IMR-90 (cell line): ENCODE data around the gene LTB4R. TPM values are rescaled to one million over a fixed set of nuclear protein-coding genes. Genes with fewer than 3 reads are reported as not detected.

Experiments used
- ATAC-seq: fragments of 200-7000 bp; cut with Tn5 transposase; 2 replicates; pipeline ENCODE4 v1.9.1; 2020; ENCODE audit warnings: low read depth, mild to moderate bottlenecking, moderate library complexity
- BruUV-seq: library from RNA; stranded (reverse); fragments of 400-500 nt; replicated peaks from 2 replicates; lab custom pipeline; 2021; lab: Mats Ljungman, UMichigan
- CTCF ChIA-PET: fragments of 300-600 bp; formaldehyde crosslinking; extraction: SDS; loops from one replicate; lab custom pipeline; 2021; ENCODE audit warnings: antibody characterized with exemption; lab: Yijun Ruan, JAX
- POLR2A ChIA-PET: fragments of 300-600 bp; sonication (Branson Sonifier 250); formaldehyde crosslinking; loops from one replicate; lab custom pipeline; 2022; ENCODE audit warnings: antibody characterized with exemption; ENCODE audit not compliant: unreplicated experiment; lab: Charles Lee
- DNase-seq: peaks from one replicate; pipeline ENCODE4 v3.0.0; 2013
- H2AFZ ChIP-seq: replicated peaks from 2 replicates; pipeline ENCODE3; 2013; ENCODE audit warnings: low read length, mild to moderate bottlenecking; ENCODE audit not compliant: poor library complexity
- H2AK5ac ChIP-seq: 2 replicates; pipeline ENCODE4 v1.6.1; 2013; ENCODE audit warnings: low read depth, low read length, inconsistent platforms
- H2AK9ac ChIP-seq: replicated peaks from 2 replicates; pipeline ENCODE3; 2013; ENCODE audit warnings: mild to moderate bottlenecking, low read depth, low read length, moderate library complexity; ENCODE audit not compliant: poor library complexity
- H2BK120ac ChIP-seq: 2 replicates; pipeline ENCODE4 v1.6.1; 2013; ENCODE audit warnings: low read depth, low read length, inconsistent platforms
- H2BK15ac ChIP-seq: 3 replicates; pipeline ENCODE4 v1.6.1; 2013; ENCODE audit warnings: low read depth, low read length, inconsistent platforms
- H2BK20ac ChIP-seq: 2 replicates; pipeline ENCODE4 v1.6.1; 2013; ENCODE audit warnings: low read depth, mild to moderate bottlenecking, inconsistent platforms, low read length, moderate library complexity
- H2BK5ac ChIP-seq: 2 replicates; pipeline ENCODE4 v1.6.1; 2013; ENCODE audit warnings: mild to moderate bottlenecking, low read depth, low read length, inconsistent platforms; ENCODE audit not compliant: poor library complexity, severe bottlenecking
- H3K14ac ChIP-seq: replicated peaks from 2 replicates; pipeline ENCODE4 v1.6.1; 2013; ENCODE audit warnings: low read depth, low read length, inconsistent platforms
- H3K18ac ChIP-seq: 2 replicates; pipeline ENCODE4 v1.6.1; 2013; ENCODE audit warnings: low read depth, low read length, control low read depth
- H3K23ac ChIP-seq: 2 replicates; pipeline ENCODE4 v1.6.1; 2013; ENCODE audit warnings: low read depth, low read length, inconsistent platforms
- H3K27ac ChIP-seq: 2 replicates; pipeline ENCODE4 v1.5.1; 2013; ENCODE audit warnings: mild to moderate bottlenecking, control low read depth, low read length; ENCODE audit not compliant: insufficient read depth
- H3K27me3 ChIP-seq: 2 replicates; pipeline ENCODE4 v1.6.1; 2013; ENCODE audit warnings: low read length; ENCODE audit not compliant: control insufficient read depth, insufficient read depth
- H3K36me3 ChIP-seq: 2 replicates; pipeline ENCODE4 v1.6.1; 2013; ENCODE audit warnings: low read length, mixed read lengths; ENCODE audit not compliant: control insufficient read depth, insufficient read depth
- H3K4ac ChIP-seq: 2 replicates; pipeline ENCODE4 v1.6.1; 2013; ENCODE audit warnings: low read depth, low read length, inconsistent platforms
- H3K4me1 ChIP-seq: 2 replicates; pipeline ENCODE4 v1.6.1; 2013; ENCODE audit warnings: low read length, mixed read lengths; ENCODE audit not compliant: control insufficient read depth, insufficient read depth
- H3K4me2 ChIP-seq: 2 replicates; pipeline ENCODE4 v1.6.1; 2013; ENCODE audit warnings: low read depth, mild to moderate bottlenecking, control low read depth, low read length, moderate library complexity
- H3K4me3 ChIP-seq: 2 replicates; pipeline ENCODE4 v1.5.1; 2013; ENCODE audit warnings: low read depth, mild to moderate bottlenecking, control low read depth, low read length, moderate library complexity; ENCODE audit not compliant: insufficient read depth
- H3K56ac ChIP-seq: 2 replicates; pipeline ENCODE4 v1.6.1; 2013; ENCODE audit warnings: low read length, inconsistent platforms; ENCODE audit not compliant: insufficient read depth; ENCODE audit errors: extremely low read depth
- H3K79me1 ChIP-seq, 2 experiments: 2 replicates each; pipeline ENCODE4 v1.6.1; 2013; ENCODE audit warnings: low read length in 2 of 2, inconsistent platforms in 1 of 2, low read depth in 1 of 2
- H3K9ac ChIP-seq: 2 replicates; pipeline ENCODE4 v1.6.1; 2013; ENCODE audit warnings: low read depth, low read length, control low read depth
- H3K9me1 ChIP-seq: 2 replicates; pipeline ENCODE4 v1.6.1; 2013; ENCODE audit warnings: low read length, inconsistent platforms; ENCODE audit not compliant: insufficient read depth
- H3K9me3 ChIP-seq: 2 replicates; pipeline ENCODE4 v1.6.1; 2013; ENCODE audit warnings: low read length; ENCODE audit not compliant: control insufficient read depth, insufficient read depth
- H4K20me1 ChIP-seq: 2 replicates; pipeline ENCODE4 v1.6.1; 2013; ENCODE audit warnings: low read length, inconsistent platforms; ENCODE audit not compliant: insufficient read depth
- H4K5ac ChIP-seq: 2 replicates; pipeline ENCODE4 v1.6.1; 2013; ENCODE audit warnings: mild to moderate bottlenecking, low read depth, low read length, control low read depth
- H4K8ac ChIP-seq, 2 experiments: 2 replicates each; pipeline ENCODE4 v1.6.1; 2013; ENCODE audit warnings: low read depth in 2 of 2, low read length in 2 of 2, control low read depth in 1 of 2, inconsistent platforms in 1 of 2
- H4K91ac ChIP-seq: 2 replicates; pipeline ENCODE4 v1.6.1; 2013; ENCODE audit warnings: low read depth, low read length, inconsistent platforms; ENCODE audit not compliant: insufficient read depth
- BHLHE40 ChIP-seq: fragments of 150-350 bp; IDR thresholded peaks from 2 replicates; pipeline ENCODE4 v1.6.1; 2016; ENCODE audit warnings: mild to moderate bottlenecking, low read depth, low read length
- CHD1 ChIP-seq: IDR thresholded peaks from 2 replicates; pipeline ENCODE4 v1.6.1; 2012; ENCODE audit warnings: low read depth, low read length, improper control_type of control experiment
- MXI1 ChIP-seq: IDR thresholded peaks from 2 replicates; pipeline ENCODE4 v1.6.1; 2012; ENCODE audit warnings: low read depth, mild to moderate bottlenecking, low read length, moderate library complexity, borderline replicate concordance
- NFE2L2 ChIP-seq: fragments of 150-350 bp; IDR thresholded peaks from 2 replicates; pipeline ENCODE4 v1.6.1; 2016; ENCODE audit warnings: low read depth, mild to moderate bottlenecking, low read length
- RAD21 ChIP-seq: IDR thresholded peaks from 2 replicates; pipeline ENCODE4 v1.6.1; 2012; ENCODE audit warnings: low read length, improper control_type of control experiment
- RCOR1 ChIP-seq: IDR thresholded peaks from 2 replicates; pipeline ENCODE4 v1.6.1; 2012; ENCODE audit warnings: mild to moderate bottlenecking, low read length, improper control_type of control experiment; ENCODE audit not compliant: insufficient replicate concordance
- RFX5 ChIP-seq: IDR thresholded peaks from 2 replicates; pipeline ENCODE4 v1.8.0; 2012; ENCODE audit warnings: low read depth, mild to moderate bottlenecking, low read length, moderate library complexity
- SMC3 ChIP-seq: fragments of 150-350 bp; IDR thresholded peaks from 2 replicates; pipeline ENCODE4 v1.6.1; 2016; ENCODE audit warnings: low read depth, mild to moderate bottlenecking, antibody characterized with exemption, low read length, moderate library complexity
- WGBS, 2 experiments: methylation state at CpG; one replicate each; pipeline versions ENCODE4 v1.1.5 to v1.1.7; 2013; ENCODE audit warnings: missing lambda C conversion rate in 2 of 2; ENCODE audit not compliant: insufficient read length in 1 of 2; ENCODE audit errors: extremely low coverage in 2 of 2; 5-methylcytosine and 5-hydroxymethylcytosine counted together
- dilution Hi-C: fragments of 300-500 bp; cut with HindIII; formaldehyde crosslinking; loops from one replicate; pipeline ENCODE4 v1.14.3; 2018; ENCODE audit warnings: low sequenced_read_pairs; ENCODE audit not compliant: unreplicated experiment
- in situ Hi-C: fragments of 300-500 bp; cut with MboI; formaldehyde crosslinking; loops from 3 replicates; pipeline ENCODE4 v1.14.3; 2019; ENCODE audit warnings: low sequenced_read_pairs, inconsistent platforms, mixed read lengths
- intact Hi-C: fragments of 100-400 bp; cut with micrococcal nuclease; formaldehyde crosslinking; loops from 2 replicates; pipeline ENCODE4 v1.10.0; 2022
- polyA plus RNA-seq, 3 experiments: library from polyadenylated mRNA; depleted of rRNA; stranded (reverse); fragments of >200 nt; gene quantifications; 2 replicates each; pipeline ENCODE4 v1.2.3, GENCODE V29; 2012; ENCODE audit warnings: low replicate concordance in 1 of 3
- total RNA-seq: library from RNA; depleted of rRNA; stranded (reverse); fragments of >200 nt; gene quantifications from 2 replicates; pipeline ENCODE4 v1.2.3, GENCODE V29; 2012
- TF ChIP-seq, protein P1 (sequence below): fragments of 150-350 bp; IDR thresholded peaks from 2 replicates; pipeline ENCODE4 v1.6.1; 2017; ENCODE audit warnings: mild to moderate bottlenecking, antibody characterized with exemption, low read length, low read depth
- TF ChIP-seq, protein P2 (sequence below): fragments of 150-350 bp; IDR thresholded peaks from 2 replicates; pipeline ENCODE4 v1.6.1; 2016; ENCODE audit warnings: low read depth, mild to moderate bottlenecking, low read length, moderate library complexity, borderline replicate concordance

The LTB4R gene
- total and polyA plus RNA-seq, 2 of the 4 experiments (the other 2 are of a cell fraction), result 0.18 to 2.3 TPM

DNA sequence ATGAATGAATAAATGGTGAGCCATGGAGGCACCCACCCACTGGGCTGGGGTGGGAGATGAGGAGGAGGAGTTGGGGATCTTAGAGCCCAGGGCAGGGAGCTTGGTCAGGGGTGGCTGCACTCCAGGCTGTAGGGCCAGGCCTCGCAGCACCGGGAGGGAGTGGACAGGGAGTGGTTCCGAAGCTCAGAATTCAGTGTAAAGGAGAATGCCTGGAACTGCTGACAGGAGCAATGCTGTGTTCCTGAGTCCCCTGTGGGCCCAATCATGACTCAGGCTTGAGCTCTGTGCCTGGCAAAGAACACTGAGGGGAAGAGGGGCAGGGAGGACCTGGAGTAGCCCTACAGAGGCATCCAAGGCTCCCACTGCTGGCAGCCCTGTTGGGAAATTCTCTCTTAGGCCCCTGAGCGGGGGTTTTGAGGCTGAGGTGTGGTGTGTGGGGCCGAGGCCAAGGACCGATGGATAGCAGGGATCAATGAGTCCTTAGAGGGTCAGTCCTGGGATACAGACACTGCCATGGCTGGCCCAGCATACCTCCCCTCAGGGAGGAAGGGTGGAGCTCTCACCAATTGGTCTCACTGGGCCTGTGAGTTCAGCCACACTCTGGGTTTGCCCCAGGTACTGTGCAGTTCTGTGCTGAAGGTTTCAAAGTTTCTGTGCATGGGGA, 30.4 kb upstream of the LTB4R start:
- POLR2A ChIA-PET, result no interaction called here
- Histone ChIP-seq H3K27ac (no peak overlapping the region), H4K8ac (no peak overlapping the region), H3K4me1 (no peaks in the 10 kb centered on the region; the same call in 1 of the 2 replicates), H3K9me1 (no peaks in the 10 kb centered on the region), H3K4me2 (no peak overlapping the region), H2AK9ac (no peak overlapping the region), H4K20me1 (no peaks in the 10 kb centered on the region; the same call in 1 of the 2 replicates), H3K4me3 (no peak overlapping the region), H3K36me3 (no peaks in the 10 kb centered on the region), H2BK15ac (no peak overlapping the region), H3K14ac (no peak overlapping the region), H3K4ac (no peak overlapping the region), H3K27me3 (no peaks in the 10 kb centered on the region), H2BK20ac (no peak overlapping the region), H3K56ac (no peak overlapping the region), H3K79me1 (peaks cover 0 to 11% of the 10 kb centered on the region in 2 experiments), H2AFZ (no peak overlapping the region), H4K5ac (no peak overlapping the region), H3K9ac (no peak overlapping the region), H3K23ac (no peak overlapping the region), H3K18ac (no peak overlapping the region), H2AK5ac (no peak overlapping the region), H4K91ac (no peak overlapping the region), H2BK120ac (no peak overlapping the region), H3K9me3 (no peaks in the 10 kb centered on the region), H2BK5ac (no peak overlapping the region)
- BruUV-seq, result no TSS peak
- DNase-seq (no peak), ATAC-seq (peak; percentile 43)
- CTCF ChIA-PET, result no interaction called here
- in situ Hi-C loops (no loop called here), intact Hi-C loops (no loop called here), dilution Hi-C loops (no loop called here)
- 85% methylated on average over 4 of the region's 6 CpGs; no CpG with 5 or more reads in 1 of the 2 experiments for WGBS, 2 experiments
- TF ChIP-seq BHLHE40, result no peak
- no peak for TF ChIP-seq RCOR1
- TF ChIP-seq RAD21, result no peak
- TF ChIP-seq, protein P1, sequence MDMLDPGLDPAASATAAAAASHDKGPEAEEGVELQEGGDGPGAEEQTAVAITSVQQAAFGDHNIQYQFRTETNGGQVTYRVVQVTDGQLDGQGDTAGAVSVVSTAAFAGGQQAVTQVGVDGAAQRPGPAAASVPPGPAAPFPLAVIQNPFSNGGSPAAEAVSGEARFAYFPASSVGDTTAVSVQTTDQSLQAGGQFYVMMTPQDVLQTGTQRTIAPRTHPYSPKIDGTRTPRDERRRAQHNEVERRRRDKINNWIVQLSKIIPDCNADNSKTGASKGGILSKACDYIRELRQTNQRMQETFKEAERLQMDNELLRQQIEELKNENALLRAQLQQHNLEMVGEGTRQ, result no peak
- TF ChIP-seq RFX5, result no peak
- TF ChIP-seq SMC3, result no peak
- no peak for TF ChIP-seq MXI1
- TF ChIP-seq, protein P2, sequence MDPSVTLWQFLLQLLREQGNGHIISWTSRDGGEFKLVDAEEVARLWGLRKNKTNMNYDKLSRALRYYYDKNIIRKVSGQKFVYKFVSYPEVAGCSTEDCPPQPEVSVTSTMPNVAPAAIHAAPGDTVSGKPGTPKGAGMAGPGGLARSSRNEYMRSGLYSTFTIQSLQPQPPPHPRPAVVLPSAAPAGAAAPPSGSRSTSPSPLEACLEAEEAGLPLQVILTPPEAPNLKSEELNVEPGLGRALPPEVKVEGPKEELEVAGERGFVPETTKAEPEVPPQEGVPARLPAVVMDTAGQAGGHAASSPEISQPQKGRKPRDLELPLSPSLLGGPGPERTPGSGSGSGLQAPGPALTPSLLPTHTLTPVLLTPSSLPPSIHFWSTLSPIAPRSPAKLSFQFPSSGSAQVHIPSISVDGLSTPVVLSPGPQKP, result no peak
- no peak for TF ChIP-seq NFE2L2
- TF ChIP-seq CHD1, result no peak
